Measurements from ENCODE around the gene PARK7.
A peak's percentile ranks its signal among the peaks of the same experiment; 100 is the strongest.
"Not testable (repeated sequence)": the region's sequence is repeated elsewhere in the genome, so short reads cannot be mapped to it uniquely, and the experiment has no call there.

PARK7 gene

GRCh38 chr1:7943251-7943650, 18.3 kb upstream of the PARK7 start:
- no peak for DNase-seq (ENCODE audit: low read depth in 2 of 2)

GRCh38 chr1:7948960-7949359, 12.6 kb upstream of the PARK7 start:
- no peak for DNase-seq (ENCODE audit: low read depth in 2 of 2)

GRCh38 chr1:7952791-7953190, 8.7 kb upstream of the PARK7 start:
- DNase-seq (ENCODE audit: low read depth in 2 of 2) = not testable (repeated sequence)

GRCh38 chr1:7953850-7954609, 7.5 kb upstream of the PARK7 start:
- peak; percentile 62 to 66 for DNase-seq (ENCODE audit: low read depth in 2 of 2)

GRCh38 chr1:7954683-7955082, 6.8 kb upstream of the PARK7 start:
- no peak for DNase-seq (ENCODE audit: low read depth in 2 of 2)

DNA sequence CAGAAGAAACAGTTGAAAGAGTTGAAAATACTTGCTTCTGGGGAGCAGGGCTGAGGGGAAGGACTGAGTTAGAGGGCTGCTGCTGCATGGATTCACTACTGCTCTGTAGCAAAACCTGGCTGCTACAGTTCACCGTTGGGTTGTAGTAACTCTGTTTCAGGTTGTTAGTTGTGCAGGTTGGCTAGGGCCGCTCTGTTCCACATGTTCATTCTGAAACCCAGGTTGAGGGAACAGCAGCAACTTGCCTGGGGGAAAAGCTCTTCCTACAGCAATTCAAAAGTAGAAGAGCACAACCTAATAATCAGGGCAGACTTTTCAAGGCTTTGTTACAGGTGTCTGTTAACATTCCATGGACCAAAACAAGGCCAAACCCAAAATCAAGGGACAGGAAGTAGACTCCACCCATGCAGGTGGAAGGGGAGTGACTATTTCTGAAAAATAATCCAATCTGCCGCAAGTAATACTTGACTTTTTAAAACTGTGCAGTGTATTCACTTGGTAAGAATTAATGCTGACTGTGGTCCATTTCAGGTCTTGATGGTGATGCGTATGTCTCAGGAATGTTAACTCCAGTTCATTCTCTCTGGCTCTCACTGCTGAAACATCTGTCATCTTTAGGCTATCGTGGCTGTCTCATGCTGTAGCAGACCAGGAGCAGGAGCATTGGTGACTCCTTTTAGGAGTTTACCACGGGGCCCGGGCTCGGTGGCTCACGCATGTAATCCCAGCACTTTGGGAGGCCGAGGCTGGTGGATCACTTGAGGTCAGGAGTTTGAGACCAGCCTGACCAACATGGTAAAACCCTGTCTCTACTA, 5.1 kb upstream of the PARK7 start:
- no peak for DNase-seq (ENCODE audit: low read depth in 2 of 2)

DNA sequence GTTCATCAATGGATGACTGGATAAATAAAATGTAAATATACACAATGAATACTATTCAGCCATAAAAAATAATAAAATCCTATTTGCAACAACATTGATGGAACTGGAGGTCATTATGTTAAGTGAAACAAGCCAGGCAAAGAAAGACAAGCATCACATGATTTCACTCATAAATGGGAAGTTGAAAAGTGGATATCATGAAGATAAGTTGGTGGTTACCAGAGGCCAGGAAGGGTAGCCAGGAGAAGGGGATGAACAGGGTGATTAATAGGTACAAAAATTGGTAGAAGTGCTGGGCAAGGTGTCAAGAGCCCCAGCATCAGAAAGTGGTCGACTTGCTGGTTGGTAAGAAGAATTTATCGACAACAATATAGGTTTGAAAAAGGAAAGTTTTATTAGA, 1.3 kb upstream of the PARK7 start:
- DNase-seq (ENCODE audit: low read depth in 2 of 2) = no peak

DNA sequence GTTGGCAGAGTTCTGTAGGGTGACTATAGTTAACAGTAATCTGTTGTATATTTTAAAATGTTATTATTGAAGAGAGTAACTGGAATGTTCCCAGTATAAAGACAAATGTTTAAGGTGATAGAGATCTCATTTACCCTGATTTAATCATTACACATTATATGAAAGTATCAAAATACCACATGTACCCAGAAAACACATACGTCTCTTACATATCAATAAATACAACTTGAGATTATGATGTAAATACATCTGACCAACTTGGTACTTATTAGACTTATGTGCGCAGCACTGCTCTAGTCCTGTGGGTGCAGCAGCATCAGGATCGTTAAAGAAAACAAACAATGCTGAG, 670 bp upstream of the PARK7 start:
- no peak for DNase-seq (ENCODE audit: low read depth in 2 of 2)

GRCh38 chr1:7962014-7962335, 464 bp downstream of the PARK7 start:
- no peak for DNase-seq (ENCODE audit: low read depth in 2 of 2)

DNA sequence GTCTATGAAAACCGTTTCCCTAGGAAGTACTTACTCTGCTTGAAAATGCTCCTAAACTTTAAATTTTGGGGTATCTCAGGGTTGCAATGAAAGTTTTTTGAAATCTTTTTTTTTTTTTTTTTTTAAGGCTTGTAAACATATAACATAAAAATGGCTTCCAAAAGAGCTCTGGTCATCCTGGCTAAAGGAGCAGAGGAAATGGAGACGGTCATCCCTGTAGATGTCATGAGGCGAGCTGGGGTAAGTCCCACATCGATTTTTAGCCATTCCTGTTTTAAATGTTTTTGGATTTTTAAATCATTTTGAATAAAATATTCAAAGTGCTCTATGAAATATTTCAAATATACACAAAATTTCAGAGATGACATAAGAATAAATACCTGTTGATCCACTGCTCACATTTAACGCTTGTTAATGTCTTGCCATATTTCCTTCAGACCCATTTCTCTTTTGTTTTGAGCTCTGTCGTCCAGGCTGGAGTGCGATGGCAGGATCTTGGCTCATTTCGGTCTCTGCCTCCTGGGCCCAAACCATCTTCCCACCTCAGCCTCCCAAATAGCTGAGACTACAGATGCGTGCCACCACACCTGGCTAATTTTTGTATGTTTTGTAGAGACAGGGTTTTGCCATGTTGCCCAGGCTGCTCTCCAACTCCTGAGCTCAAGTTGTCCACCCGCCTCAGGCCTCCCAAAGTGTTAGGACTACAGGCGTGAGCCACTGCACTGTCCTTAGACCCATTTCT, 1.3 kb downstream of the PARK7 start:
- DNase-seq (ENCODE audit: low read depth in 2 of 2) = no peak

DNA sequence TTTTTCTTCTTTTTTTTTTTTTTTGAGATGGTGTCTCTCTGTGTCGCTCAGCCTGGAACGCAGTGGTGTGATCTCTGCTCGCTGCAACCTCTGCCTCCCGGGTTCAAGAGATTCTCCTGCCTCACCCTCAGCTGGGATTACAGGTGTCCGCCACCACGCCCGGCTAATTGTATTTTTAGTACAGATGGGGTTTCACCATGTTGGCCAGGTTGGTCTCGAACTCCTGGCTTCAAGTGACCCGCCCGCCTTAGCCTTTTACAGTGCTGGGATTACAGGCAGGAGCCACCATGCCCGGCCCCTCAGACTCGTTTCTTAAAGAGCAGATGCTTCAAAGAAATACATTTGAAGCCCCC, 1.8 kb downstream of the PARK7 start:
- not testable (repeated sequence) for DNase-seq (ENCODE audit: low read depth in 2 of 2)

DNA sequence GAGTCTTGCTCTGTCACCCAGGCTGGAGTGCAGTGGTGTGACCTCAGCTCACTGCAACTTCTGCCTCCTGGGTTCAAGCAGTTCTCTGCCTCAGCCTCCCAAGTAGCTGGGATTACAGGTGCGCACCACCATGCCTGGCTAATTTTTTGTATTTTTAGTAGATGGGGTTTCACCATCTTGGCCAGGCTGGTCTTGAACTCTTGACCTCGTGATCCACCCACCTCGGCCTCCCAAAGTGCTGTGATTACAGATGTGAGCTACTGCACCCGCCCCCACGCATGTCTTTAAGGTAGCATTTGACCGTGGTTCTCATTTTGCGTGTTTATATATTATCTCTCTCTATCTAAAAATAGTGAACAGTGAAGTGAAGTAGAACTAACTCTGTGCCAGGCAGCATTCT, 2.3 kb downstream of the PARK7 start:
- DNase-seq (ENCODE audit: low read depth in 2 of 2) = not testable (repeated sequence)

DNA sequence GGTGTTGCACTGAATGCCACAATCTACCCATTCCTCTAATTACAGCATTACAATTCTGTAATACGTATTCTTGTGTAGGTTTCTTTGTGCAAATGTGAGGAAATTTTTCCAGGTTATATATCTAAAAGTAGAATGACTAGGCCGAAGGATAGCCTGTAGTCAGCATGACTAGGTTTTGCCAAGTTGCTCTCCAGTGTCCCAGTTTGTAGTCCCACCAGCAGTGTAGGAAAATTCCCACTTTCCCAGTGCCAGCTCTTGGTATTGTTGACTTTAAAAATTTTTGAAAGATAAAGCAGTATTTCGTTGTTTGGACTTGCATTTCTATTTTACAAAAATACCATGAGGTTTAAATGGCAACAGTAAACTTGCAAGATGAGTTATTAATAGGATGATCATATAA, 3.0 kb downstream of the PARK7 start:
- no peak for DNase-seq (ENCODE audit: low read depth in 2 of 2)

DNA sequence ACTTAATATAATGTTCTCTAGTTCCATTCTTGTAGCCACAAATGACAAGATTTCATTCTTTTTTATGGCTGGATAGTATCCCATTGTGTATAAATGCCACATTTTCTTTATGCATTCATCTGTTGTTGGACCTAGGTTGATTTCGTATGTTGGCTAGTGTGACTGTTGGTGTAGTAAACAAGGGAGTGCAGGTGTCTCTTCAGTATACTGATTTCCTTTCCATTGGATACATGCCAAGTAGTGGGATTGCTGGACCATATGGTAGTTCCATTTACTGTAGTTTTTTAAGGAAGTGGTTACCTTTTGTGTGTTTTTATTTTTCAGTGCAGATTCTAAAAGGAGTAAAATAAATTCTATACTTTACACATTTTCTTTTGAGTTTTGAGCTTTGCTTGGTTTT, 5.7 kb downstream of the PARK7 start:
- DNase-seq (ENCODE audit: low read depth in 2 of 2) = no peak

GRCh38 chr1:7967651-7968050, 6.1 kb downstream of the PARK7 start:
- no peak for DNase-seq (ENCODE audit: low read depth in 2 of 2)

DNA sequence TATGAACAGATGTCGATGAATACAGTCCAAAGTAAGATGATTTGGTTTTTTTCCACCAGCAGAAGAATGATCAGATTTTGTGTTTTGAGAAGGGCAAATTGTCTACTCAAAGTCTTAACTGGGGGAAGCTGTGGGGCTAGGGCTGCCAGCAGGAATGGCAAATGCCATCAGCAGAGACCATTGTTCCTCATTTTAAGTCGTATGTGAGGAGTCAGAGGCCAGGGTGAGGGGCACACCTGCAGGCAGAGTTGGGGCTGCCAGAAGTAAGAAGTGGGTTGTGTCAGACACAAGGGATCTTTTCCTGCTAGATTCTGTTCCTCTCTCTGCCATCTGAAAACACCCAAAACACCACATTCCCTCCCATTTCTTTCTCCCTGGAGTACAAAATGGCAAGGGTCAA, 8.7 kb downstream of the PARK7 start:
- DNase-seq (ENCODE audit: low read depth in 2 of 2) = no peak

DNA sequence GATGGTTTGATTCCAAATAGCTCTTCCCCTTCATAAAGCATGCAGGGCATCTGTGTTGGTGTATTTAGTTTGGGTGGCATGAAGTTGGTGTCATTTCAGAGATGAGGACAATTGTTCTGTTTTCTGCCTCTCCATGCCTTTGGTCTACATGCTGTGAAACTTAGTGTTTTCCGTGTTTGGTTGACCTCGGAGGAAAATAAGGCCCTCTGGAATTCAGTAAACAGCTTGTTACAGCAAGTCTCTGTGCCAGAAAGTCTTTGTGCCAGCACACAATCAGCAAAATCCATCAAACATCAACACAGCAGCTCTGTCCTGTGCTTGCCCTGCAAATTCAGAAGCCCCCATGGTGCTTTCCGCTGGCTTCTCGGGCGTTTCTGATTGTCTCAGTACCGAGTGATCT, 9.5 kb downstream of the PARK7 start:
- no peak for DNase-seq (ENCODE audit: low read depth in 2 of 2)

DNA sequence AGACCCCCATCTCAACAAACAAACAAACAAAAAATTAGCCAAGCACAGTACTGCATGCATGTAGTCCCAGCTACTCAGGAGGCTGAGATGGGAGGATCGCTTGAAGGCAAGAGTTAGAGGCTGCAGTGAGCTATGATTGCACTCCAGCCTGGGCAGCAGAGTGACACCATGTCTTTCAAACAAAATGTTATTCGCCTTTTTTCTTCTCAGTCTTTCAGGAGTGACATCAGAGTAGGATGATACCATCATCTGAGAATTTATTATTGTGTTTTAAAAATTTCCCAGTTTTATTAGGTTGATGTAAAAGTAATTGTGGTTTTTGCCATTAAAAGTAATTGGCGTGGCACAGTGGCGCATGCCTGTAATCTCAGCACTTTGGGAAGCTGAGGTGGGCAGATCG, 10.8 kb downstream of the PARK7 start:
- no peak for DNase-seq (ENCODE audit: low read depth in 2 of 2)

- no peak for DNase-seq (ENCODE audit: low read depth in 2 of 2)
These were observed 11.6 kb downstream of the PARK7 start for GRCh38 chr1:7973086-7973485.

DNA sequence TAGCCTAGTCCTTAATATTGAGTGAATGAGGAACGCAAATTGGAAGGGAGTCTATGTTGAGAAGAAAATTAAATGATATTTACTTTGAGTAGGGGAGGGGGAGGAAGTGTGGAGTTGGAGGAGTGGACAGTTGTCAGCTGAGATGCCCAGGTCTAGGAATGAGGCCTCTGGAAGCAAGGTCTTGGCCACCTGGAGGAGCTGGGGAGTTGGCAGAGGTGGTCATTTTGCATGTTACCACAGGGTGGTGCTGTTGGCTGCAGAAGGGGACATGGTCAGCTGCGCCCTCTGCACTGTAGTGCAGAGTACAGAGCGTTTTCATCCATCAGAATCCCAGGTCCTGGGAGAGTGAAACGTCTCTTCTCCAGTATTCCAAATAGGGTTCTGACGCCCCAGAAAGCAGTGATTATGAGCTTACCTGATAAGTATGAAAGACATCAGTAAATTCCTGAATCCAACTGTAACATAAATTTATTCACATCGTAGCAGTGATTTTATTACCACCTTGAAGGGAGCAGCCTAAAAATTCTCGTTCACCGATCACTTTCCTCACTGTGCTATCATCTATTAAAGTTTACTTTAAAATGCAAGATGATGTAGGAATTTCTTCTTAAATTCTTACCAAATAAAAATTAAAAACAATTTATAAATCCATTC, 13.8 kb downstream of the PARK7 start:
- DNase-seq (ENCODE audit: low read depth in 2 of 2) = no peak

DNA sequence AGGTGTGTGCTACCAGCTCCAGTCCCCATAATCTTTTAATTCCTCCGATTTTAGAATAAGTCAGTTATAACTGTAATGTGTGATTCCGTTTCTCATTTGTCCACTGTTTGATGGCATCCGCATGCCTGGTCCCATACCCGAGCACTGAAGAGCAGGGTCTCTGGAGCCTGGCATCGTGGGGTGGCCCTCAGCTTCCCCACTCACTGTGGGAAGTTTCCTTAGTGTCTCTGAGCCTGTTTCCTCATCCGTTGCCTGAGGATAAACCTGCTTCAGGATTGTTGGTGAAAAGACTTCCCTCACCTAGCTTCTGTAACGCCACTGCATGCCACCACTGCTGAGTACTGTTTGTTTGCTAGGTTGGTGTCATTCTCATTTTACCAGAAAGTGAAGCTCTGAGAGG, 19.5 kb downstream of the PARK7 start:
- DNase-seq (ENCODE audit: low read depth in 2 of 2) = no peak

DNA sequence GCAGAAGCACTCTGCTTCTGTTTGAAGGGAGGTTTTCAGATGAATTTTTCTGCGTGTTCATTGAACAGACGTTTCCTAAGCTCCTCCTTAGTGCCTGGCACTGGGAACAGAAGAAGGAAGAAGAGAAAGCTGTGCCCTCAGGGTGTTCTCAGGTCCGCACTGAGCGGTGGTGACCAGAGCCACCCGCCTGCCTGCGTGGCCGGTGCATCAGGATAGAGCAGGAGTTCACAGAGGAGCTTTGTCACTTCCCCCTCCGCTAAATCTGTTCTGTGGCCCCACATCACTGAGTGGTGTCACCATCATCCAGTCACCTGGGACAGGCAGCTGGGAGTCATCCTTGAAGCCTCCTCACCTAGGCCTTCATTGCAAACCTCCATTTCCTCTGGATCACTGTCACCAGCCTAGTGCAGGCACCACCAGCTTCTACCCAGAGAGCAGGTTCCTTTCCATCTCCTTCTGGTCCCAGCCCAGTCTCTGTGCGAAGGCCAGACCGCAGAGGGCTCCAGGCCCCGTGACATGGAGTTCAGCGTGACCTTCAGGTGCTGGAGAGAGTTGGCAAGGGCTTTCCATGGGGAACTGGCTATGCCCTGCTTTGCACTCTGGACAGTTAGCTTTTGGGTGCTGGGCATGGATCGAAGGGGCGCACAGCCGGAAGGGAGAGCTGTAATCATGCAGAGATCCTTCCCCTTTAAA, 21.7 kb downstream of the PARK7 start:
- no peak for DNase-seq (ENCODE audit: low read depth in 2 of 2)

Measured in stimulated activated CD8-positive, alpha-beta memory T cell treated with anti-CD3 and anti-CD28 coated beads, Interleukin-7, amount 100 ng/mL, for 1 hour (primary cell).